Duodenal mucosa (tissue), 2 donors: ENCODE measurements around the gene NEURL1.

Experiments
- H3K27ac ChIP-seq: one replicate; pipeline ENCODE4 v1.7.0; 2013; ENCODE audit warnings: low read depth, low read length
- H3K27me3 ChIP-seq, 2 donors: one replicate each; pipeline ENCODE4 v1.7.0; 2013; ENCODE audit warnings: low read length in 2 of 2, control low read depth in 1 of 2; ENCODE audit not compliant: insufficient read depth in 2 of 2, control insufficient read depth in 1 of 2
- H3K36me3 ChIP-seq, 2 donors: one replicate each; pipeline ENCODE4 v1.7.0; 2013; ENCODE audit warnings: low read length in 2 of 2, control low read depth in 1 of 2; ENCODE audit not compliant: insufficient read depth in 2 of 2, control insufficient read depth in 1 of 2
- H3K4me1 ChIP-seq, 2 donors: one replicate each; pipeline ENCODE4 v1.7.0; 2013; ENCODE audit warnings: low read length in 2 of 2, control low read depth in 1 of 2; ENCODE audit not compliant: insufficient read depth in 2 of 2, control insufficient read depth in 1 of 2
- H3K4me3 ChIP-seq, 2 donors: one replicate each; pipeline ENCODE4 v1.7.0; 2013; ENCODE audit warnings: low read length in 2 of 2, low read depth in 1 of 2
- H3K9ac ChIP-seq, 2 donors: one replicate each; pipeline ENCODE4 v1.7.0; 2013; ENCODE audit warnings: low read length in 2 of 2, low read depth in 1 of 2
- H3K9me3 ChIP-seq, 2 donors: one replicate each; pipeline ENCODE4 v1.7.0; 2013; ENCODE audit warnings: low read length in 2 of 2, control low read depth in 1 of 2; ENCODE audit not compliant: control insufficient read depth in 1 of 2

The NEURL1 gene

DNA sequence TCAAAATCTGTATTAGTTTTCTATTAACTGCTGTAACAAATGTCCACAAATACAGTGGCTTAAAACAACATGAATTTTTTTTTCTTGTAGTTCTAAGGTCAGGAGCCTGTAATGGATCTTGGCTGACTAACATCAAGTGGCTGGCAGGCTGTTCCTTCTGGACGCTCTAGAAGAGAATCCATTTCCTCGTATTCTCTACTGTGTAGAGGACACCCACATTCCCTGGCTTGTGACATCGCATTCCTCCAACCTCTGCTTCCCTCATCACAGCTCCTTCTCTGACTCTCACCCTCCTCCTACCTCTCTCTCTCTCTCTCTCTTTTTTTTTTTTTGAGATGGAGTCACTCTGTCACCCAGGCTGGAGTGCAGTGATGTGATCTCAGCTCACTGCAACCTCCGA lies 30.0 kb upstream of the NEURL1 start:
- no peaks in the 10 kb centered on the region for H3K27me3 ChIP-seq
- H3K27ac ChIP-seq: no peak overlapping the region
- no peak overlapping the region for H3K4me3 ChIP-seq
- H3K9me3 ChIP-seq: no peaks in the 10 kb centered on the region
- H3K9ac ChIP-seq: no peak overlapping the region
- H3K36me3 ChIP-seq: no peaks in the 10 kb centered on the region
- H3K4me1 ChIP-seq: peaks cover 0 to 4% of the 10 kb centered on the region in 2 donors

DNA sequence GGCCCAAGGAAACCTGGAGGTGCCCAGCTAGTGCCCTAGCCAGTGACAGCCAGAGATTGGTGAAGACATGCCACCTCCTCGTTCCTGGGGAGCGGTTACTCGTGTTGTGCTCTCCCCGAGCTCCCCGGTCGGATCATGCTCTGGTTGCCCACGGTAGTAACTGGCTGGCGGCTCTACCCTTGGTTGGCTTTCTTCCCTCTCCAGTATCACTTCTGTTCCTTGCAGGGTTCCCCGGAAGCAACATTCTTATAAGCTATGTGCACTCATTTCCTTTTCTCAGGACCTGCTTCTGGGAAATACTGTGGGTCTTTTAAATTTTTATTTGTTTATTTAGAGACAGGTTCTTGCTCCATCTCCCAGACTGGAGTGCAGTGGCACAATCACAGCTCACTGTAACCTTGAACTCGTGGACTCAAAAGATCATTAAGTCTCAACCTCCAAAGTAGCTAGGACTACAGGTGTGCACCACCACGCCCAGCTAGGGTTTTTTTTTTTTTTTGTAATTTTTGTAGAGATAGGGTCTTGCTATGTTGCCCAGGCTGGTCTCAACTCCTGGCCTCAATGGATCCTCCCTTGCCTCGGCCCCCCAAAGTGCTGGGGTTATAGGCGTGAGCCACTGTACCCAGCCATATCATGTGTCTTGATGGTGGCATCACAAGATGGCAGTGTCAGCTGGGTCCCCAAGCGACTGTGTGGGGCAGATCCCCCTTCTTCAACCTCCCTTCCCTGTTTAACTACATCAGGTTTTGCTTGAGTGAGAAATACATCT lies 27.9 kb upstream of the NEURL1 start:
- H3K27ac ChIP-seq: no peak overlapping the region
- H3K4me3 ChIP-seq: no peak overlapping the region
- H3K36me3 ChIP-seq: no peaks in the 10 kb centered on the region
- H3K27me3 ChIP-seq: no peaks in the 10 kb centered on the region
- H3K9ac ChIP-seq: no peak overlapping the region
- H3K9me3 ChIP-seq: no peaks in the 10 kb centered on the region
- H3K4me1 ChIP-seq: peaks cover 1 to 7% of the 10 kb centered on the region in 2 donors

DNA sequence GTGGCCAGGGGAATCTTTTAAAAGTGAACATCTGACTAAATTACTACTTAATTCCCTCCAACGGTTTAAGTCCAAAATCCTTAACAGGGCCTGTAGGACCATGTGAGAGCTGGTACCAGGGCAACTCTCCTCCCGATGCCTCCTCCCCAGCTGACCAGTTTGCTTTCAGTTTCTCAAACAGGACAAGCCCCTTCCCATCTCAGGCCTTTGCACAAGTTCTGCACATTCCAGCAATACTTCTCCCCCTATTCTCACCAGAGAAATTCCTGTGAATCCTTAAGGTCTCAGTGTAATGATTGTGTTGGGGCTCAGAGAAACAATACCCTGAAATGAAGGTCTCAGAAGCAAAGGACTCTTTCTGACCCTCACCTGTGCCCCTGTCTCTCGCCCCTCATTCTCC lies 26.8 kb upstream of the NEURL1 start:
- no peaks in the 10 kb centered on the region for H3K9me3 ChIP-seq
- no peaks in the 10 kb centered on the region for H3K36me3 ChIP-seq
- peaks cover 6 to 18% of the 10 kb centered on the region in 2 donors for H3K4me1 ChIP-seq
- H3K27me3 ChIP-seq: no peaks in the 10 kb centered on the region
- no peak overlapping the region for H3K27ac ChIP-seq
- H3K4me3 ChIP-seq: no peak overlapping the region
- no peak overlapping the region for H3K9ac ChIP-seq

GRCh38 chr10:103467406-103467805 lies 26.1 kb upstream of the NEURL1 start:
- Histone ChIP-seq H3K4me1 (peaks cover 11 to 22% of the 10 kb centered on the region in 2 donors), H3K4me3 (no peak overlapping the region), H3K36me3 (no peaks in the 10 kb centered on the region), H3K9me3 (no peaks in the 10 kb centered on the region), H3K27ac (no peak overlapping the region), H3K27me3 (no peaks in the 10 kb centered on the region), H3K9ac (no peak overlapping the region)

DNA sequence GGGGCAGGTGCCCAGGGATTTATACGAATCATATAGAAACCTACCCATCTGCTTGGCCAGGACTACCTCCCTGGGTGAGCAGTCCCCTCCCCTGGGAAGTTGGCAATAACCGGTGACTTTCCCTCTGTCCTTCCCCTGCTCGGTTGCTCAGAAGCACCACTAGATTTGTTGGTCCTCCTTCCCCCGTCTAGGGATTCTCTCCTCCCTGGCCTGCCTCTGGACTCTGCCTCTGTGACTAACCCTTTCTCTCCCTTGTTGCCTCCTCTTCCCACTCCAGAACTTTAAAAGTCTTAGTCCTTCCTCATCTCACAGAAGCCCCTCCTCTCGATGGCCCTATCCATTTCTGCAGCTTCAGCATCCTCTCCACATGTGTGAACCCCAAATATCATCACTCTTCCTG lies 24.3 kb upstream of the NEURL1 start:
- H3K9ac ChIP-seq: no peak overlapping the region
- peaks cover 11 to 22% of the 10 kb centered on the region in 2 donors for H3K4me1 ChIP-seq
- no peak overlapping the region for H3K27ac ChIP-seq
- H3K36me3 ChIP-seq: no peaks in the 10 kb centered on the region
- no peak overlapping the region for H3K4me3 ChIP-seq
- no peaks in the 10 kb centered on the region for H3K9me3 ChIP-seq
- no peaks in the 10 kb centered on the region for H3K27me3 ChIP-seq

DNA sequence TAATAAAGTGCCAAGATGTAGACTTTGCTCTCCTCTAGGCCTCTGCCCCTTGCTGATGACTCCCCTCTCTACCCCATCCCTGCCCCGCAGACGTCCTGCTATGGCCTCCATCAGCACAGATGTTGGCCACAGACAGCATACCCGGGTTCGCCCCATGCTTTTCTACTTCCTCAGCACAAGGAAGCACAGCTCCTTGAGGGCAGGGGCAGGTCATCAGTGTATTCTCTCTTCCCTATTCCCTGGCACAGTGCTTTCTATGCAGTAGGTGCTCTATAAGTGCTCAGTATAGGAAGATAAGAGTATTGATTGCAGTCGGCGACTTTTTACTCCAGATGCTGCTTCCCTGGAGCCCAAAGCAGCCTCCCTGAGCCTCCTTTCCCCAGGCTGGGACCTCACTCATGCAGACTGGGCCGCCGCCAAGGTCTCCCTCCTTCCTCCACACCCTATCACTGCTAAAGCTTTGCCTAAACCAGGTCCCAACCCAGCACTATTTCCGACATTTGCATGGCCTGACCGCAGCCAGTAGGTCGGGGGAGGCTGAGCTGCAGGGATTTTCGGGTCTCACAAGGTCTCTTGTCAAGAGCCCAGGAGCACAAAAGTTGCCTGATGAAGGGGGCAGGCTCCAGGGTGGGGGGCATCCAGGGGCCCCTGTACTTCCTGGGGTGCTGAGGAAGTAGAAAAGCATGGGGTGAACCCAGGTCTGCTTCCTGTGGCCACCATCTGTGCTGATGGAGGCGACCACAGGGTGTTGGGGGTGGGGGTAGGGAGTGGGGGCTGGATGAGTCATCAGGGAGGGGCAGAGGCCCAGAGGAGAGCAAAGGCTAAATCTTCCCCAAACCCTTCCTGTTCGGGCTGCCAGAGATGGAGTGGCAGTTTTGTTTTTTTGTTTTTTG lies 22.5 kb upstream of the NEURL1 start:
- Histone ChIP-seq H3K4me1 (peaks cover 11 to 22% of the 10 kb centered on the region in 2 donors), H3K27ac (no peak overlapping the region), H3K9ac (no peak overlapping the region), H3K27me3 (no peaks in the 10 kb centered on the region), H3K36me3 (no peaks in the 10 kb centered on the region), H3K4me3 (no peak overlapping the region), H3K9me3 (no peaks in the 10 kb centered on the region)

DNA sequence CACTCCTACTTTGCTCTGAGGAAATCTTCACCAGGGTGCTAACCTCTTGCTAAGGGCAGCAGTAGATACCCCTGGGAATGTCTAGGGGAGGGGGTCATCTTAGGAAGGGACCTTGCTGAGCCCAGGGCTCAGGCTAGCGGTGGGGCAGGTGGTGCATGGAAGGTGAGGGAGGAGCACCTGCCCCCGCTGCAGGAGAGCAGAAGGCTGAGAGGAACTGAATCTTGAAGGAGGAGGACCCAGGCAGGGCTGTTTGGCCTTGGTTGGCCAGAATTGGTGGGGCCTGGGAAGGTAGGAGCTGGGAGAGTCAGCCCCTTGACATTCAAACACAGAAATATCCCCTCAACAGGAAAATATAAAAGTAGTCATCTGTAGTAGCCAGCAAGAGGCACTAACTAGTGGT lies 21.5 kb upstream of the NEURL1 start:
- Histone ChIP-seq H3K9me3 (no peaks in the 10 kb centered on the region), H3K27me3 (no peaks in the 10 kb centered on the region), H3K4me3 (no peak overlapping the region), H3K36me3 (no peaks in the 10 kb centered on the region), H3K27ac (no peak overlapping the region), H3K4me1 (peaks cover 11 to 19% of the 10 kb centered on the region in 2 donors), H3K9ac (no peak overlapping the region)

DNA sequence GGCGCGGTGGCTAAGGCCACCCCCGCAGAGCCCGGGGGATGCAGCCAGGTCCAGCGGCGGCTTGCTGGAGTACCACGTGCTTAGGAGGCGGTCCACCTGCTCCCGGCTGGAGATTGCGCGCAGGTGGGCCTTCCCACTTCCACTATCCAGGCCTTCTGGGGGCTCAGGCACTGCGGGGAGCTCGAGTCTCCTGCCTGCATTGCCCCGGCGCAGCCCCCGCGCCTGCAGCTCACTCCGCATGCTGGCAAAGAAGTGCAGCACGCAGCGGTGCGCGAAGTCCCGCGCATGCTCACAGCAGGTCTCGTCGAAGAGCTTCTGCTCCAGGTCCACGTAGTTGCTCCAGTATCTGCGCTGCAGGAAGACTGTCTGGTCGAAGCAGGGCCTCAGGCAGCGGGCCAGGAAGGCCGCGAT lies 20.2 kb upstream of the NEURL1 start:
- no peaks in the 10 kb centered on the region for H3K36me3 ChIP-seq
- H3K9me3 ChIP-seq: no peaks in the 10 kb centered on the region
- no peak overlapping the region for H3K27ac ChIP-seq
- no peak overlapping the region for H3K4me3 ChIP-seq
- no peak overlapping the region for H3K9ac ChIP-seq
- peaks cover 11 to 19% of the 10 kb centered on the region in 2 donors for H3K4me1 ChIP-seq
- H3K27me3 ChIP-seq: no peaks in the 10 kb centered on the region

DNA sequence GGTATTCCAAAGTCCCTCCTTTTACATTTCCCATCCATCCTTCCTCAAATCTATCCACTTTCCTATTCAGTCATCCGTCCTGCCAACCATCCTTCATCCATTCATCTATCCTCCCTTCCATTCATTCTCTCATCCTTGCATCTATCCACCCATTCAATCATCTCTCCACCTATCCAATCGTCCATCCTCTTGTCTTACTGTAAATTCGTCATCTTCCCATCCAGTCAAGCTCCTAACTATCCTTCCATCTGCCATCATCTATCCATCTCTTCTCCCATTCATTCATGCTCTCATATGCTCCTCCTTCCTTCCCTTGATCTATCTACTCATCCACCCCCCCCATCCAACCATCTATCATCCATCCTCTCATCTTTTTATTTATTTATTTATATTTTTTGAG lies 19.4 kb upstream of the NEURL1 start:
- Histone ChIP-seq H3K36me3 (no peaks in the 10 kb centered on the region), H3K27ac (no peak overlapping the region), H3K9ac (no peak overlapping the region), H3K9me3 (no peaks in the 10 kb centered on the region), H3K4me1 (peaks cover 11 to 19% of the 10 kb centered on the region in 2 donors), H3K4me3 (no peak overlapping the region), H3K27me3 (no peaks in the 10 kb centered on the region)

DNA sequence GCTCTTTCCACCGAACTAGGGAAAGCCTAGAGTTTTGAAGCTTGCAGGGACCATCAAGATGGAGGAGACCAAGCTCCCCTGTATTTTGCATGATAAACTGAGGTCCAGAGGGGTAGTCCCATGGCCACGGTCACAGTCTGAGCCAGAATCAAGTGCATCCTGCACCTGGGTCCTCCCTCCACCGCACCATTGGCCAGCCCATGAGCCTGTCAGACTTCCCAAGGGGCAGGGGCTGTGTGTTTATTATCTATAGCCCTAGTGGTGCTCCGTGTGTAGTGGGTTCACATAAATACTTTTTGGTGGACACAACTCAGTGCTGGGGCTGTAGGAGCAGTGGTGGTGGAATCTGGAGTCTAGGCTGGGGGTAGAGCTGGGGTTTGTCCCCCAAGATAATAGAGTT lies 18.1 kb upstream of the NEURL1 start:
- Histone ChIP-seq H3K9ac (no peak overlapping the region), H3K4me3 (no peak overlapping the region), H3K27me3 (no peaks in the 10 kb centered on the region), H3K27ac (no peak overlapping the region), H3K9me3 (no peaks in the 10 kb centered on the region), H3K36me3 (no peaks in the 10 kb centered on the region), H3K4me1 (peaks cover 11 to 17% of the 10 kb centered on the region in 2 donors)
